Calu3 (cell line): ENCODE measurements around the gene SMIM30. TPM values are rescaled to one million over a fixed set of nuclear protein-coding genes. Genes with fewer than 3 reads are reported as not detected.

ENCODE experiments used
- BruUV-seq: library from RNA; stranded (reverse); fragments of 400-500 nt; replicated peaks from 2 replicates; lab custom pipeline; 2021; lab: Mats Ljungman, UMichigan
- CTCF ChIA-PET: fragments of 300-600 bp; sonication (Branson Sonifier 250); formaldehyde crosslinking; loops from one replicate; lab custom pipeline; 2022; ENCODE audit warnings: antibody characterized with exemption; lab: Charles Lee
- DNase-seq: peaks from one replicate; pipeline ENCODE4 v3.0.0; 2022
- H3K27ac Mint-ChIP-seq: one replicate; pipeline ENCODE4 v1.8.0; 2022; ENCODE audit warnings: mixed read lengths; ENCODE audit not compliant: unreplicated experiment
- H3K27me3 Mint-ChIP-seq: one replicate; pipeline ENCODE4 v1.8.0; 2022; ENCODE audit warnings: mixed read lengths; ENCODE audit not compliant: unreplicated experiment
- H3K36me3 Mint-ChIP-seq: one replicate; pipeline ENCODE4 v1.8.0; 2022; ENCODE audit warnings: mild to moderate bottlenecking, moderate library complexity, mixed read lengths; ENCODE audit not compliant: insufficient read depth, unreplicated experiment
- H3K4me1 Mint-ChIP-seq: one replicate; pipeline ENCODE4 v1.8.0; 2022; ENCODE audit warnings: mild to moderate bottlenecking, low read depth, mixed read lengths; ENCODE audit not compliant: unreplicated experiment
- H3K4me3 Mint-ChIP-seq: one replicate; pipeline ENCODE4 v1.8.0; 2022; ENCODE audit warnings: mild to moderate bottlenecking, low read depth, moderate library complexity, mixed read lengths; ENCODE audit not compliant: unreplicated experiment
- H3K9me3 Mint-ChIP-seq: one replicate; pipeline ENCODE4 v1.8.0; 2022; ENCODE audit warnings: low read depth, mixed read lengths; ENCODE audit not compliant: unreplicated experiment
- intact Hi-C: fragments of 100-400 bp; cut with micrococcal nuclease; formaldehyde crosslinking; loops from one replicate; pipeline ENCODE4 v1.10.0; 2022; ENCODE audit not compliant: unreplicated experiment
- total RNA-seq: library from RNA; stranded (reverse); gene quantifications from 2 replicates; pipeline ENCODE4 v1.2.3, GENCODE V29; 2022
- TF ChIP-seq, protein P1 (sequence below): fragments of 200-600 bp; IDR thresholded peaks from one replicate; pipeline ENCODE4 v1.8.0; 2022; ENCODE audit warnings: antibody characterized with exemption; ENCODE audit not compliant: unreplicated experiment

Gene SMIM30
- total RNA-seq, 1 experiment from 2014 or later = 35.9 TPM

DNA sequence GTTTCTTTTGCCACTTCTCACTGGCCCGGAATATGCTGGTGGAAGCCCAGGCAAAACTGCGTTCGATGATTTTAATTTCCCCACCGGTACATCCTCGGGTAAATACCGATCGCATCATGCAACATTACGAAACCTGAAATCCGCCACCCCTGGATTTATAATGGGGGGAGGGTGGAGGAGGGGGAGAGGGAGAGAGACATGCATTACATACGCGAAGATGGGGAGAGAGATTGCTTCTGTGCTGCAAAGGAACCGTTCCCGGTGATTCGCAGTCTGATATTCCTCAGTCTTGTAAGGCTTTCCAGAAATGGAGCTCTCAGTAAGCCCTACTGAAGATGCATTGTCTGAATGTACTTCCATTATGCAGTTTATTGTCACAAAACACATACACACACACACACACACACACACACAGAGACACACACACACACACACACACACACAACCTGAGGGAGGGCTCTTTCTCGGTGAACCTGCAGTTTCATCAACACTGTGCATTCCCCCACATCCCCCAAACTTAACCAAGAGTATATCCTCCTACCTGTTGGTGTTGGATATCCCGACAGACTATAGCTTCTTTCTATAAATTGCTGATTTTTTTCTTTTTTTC is 32.5 kb downstream of the SMIM30 start:
- no peak for DNase-seq
- no TSS peak for BruUV-seq
- H3K27ac Mint-ChIP-seq = no peak overlapping the region
- CTCF ChIA-PET = interaction anchor here (0.6 to 1.2 kb wide), 5 partner anchors 8 to 203 kb away, joined by 3 to 4 read pairs (median 3); no protein-coding TSS in a partner anchor
- H3K9me3 Mint-ChIP-seq = no peaks in the 10 kb centered on the region
- peak overlapping the region; percentile 64 for H3K4me3 Mint-ChIP-seq
- TF ChIP-seq, protein P1, sequence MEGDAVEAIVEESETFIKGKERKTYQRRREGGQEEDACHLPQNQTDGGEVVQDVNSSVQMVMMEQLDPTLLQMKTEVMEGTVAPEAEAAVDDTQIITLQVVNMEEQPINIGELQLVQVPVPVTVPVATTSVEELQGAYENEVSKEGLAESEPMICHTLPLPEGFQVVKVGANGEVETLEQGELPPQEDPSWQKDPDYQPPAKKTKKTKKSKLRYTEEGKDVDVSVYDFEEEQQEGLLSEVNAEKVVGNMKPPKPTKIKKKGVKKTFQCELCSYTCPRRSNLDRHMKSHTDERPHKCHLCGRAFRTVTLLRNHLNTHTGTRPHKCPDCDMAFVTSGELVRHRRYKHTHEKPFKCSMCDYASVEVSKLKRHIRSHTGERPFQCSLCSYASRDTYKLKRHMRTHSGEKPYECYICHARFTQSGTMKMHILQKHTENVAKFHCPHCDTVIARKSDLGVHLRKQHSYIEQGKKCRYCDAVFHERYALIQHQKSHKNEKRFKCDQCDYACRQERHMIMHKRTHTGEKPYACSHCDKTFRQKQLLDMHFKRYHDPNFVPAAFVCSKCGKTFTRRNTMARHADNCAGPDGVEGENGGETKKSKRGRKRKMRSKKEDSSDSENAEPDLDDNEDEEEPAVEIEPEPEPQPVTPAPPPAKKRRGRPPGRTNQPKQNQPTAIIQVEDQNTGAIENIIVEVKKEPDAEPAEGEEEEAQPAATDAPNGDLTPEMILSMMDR = no peak
- peaks cover 5% of the 10 kb centered on the region for H3K36me3 Mint-ChIP-seq
- intact Hi-C loops = no loop called here
- no peaks in the 10 kb centered on the region for H3K27me3 Mint-ChIP-seq
- no peaks in the 10 kb centered on the region for H3K4me1 Mint-ChIP-seq

DNA sequence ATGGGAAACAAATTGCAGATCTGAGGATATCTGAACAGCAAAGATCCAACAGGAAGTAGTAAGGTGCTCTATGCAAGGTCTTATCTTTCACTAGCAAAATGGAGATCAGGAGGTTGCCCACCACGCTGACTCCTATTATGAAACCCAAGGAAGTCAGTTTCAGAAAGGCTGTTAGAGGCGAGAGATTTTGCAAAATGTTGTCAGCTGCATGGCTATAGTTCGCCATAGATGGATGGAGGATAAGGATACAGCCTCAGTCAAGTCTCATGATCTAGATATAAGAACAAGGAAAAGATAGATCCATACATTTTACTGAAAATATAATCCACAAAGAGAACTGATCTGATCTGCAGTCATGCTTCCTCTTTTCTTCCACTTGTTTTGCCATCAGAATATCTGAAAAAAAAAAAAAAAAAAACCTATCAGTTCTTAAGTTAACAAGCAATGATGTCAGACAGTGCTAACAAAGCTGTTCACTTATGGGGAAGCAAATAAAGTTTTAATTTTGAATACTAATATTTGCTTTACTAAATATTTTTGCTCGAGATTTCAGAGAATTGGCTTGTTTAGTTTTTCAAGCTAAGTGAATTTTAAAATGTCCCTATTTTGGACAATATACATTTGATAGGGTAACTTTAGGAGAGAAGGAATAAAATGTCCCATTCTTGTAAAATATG is 33.7 kb downstream of the SMIM30 start:
- Mint-ChIP-seq H3K27ac (no peak overlapping the region), H3K4me3 (no peak overlapping the region), H3K36me3 (peaks cover 5% of the 10 kb centered on the region), H3K9me3 (no peaks in the 10 kb centered on the region), H3K27me3 (no peaks in the 10 kb centered on the region), H3K4me1 (no peaks in the 10 kb centered on the region)
- TF ChIP-seq, protein P1 = no peak
- CTCF ChIA-PET = no interaction called here
- intact Hi-C loops = no loop called here
- BruUV-seq = no TSS peak
- DNase-seq = no peak

DNA sequence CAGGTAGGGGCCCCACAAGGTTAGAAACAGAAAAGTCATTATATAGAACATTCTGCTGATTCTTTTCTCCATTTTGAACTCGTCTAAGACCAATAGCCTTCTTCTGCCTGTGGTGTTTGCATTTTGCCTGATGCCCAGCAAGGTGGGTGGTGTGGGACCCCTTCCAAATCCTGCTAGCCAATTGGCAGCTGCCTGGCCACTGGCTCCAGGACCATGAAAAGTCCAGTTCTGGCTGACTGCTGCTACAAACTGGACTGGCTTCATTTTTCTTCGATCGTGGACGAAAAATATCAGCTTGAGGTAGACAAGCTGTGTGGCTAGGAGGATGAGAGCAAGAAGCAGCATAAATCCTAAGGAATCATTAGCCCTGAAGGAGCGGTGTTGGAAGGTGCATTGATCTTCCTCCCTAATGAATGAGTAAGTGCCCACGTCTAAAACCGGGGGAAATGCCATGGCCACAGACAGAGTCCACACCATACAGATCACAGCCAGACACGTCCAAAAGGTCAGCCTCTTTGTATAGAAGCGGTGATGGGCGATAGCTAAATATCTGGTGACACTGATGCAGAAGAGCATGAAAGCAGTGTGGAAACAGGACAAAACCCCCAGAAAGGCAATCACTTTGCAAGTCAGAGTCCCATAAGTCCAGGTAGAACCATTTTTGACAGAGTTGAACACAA is 34.4 kb downstream of the SMIM30 start:
- TF ChIP-seq, protein P1 = no peak
- no TSS peak for BruUV-seq
- Mint-ChIP-seq H3K27me3 (no peaks in the 10 kb centered on the region), H3K4me1 (no peaks in the 10 kb centered on the region), H3K36me3 (peaks cover 5% of the 10 kb centered on the region), H3K4me3 (no peak overlapping the region), H3K9me3 (no peaks in the 10 kb centered on the region), H3K27ac (no peak overlapping the region)
- no peak for DNase-seq
- intact Hi-C loops = no loop called here
- CTCF ChIA-PET = no interaction called here

DNA sequence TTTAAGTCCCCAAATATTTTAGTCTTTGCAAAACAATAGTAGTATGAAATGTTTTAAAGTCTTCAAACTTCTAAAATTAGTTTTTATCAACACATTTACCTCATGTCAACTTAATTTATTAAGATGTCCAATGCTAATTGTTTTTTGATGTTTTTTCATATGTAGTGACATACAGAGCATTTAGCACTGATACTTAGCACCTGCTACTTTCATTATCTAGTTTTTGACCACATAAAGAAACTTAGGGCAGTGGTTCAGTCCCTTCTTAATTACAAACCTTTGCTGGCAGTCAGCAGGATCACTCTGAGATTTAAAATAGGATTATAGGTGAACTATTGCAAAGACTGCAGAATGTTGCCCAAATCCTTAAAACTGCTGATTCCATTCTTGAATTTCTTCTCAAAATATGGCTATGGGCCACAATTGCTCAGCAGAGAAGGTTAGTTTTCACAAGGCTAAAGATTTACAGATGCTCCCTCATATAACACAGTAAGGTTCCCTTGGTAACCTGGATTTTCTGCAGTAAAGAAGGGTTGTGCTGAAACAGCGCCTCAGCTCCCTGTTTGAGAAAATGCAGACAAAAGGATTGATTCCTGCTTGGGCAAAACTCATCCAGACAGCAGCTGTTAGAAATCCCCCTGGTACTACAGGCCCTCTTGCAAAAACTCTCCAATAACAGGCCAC is 35.1 kb downstream of the SMIM30 start:
- intact Hi-C loops = no loop called here
- no TSS peak for BruUV-seq
- CTCF ChIA-PET = no interaction called here

More for the DNA sequence above, 35.1 kb downstream of the SMIM30 start:
- no peak for DNase-seq
- Mint-ChIP-seq H3K9me3 (no peaks in the 10 kb centered on the region), H3K27ac (no peak overlapping the region), H3K4me3 (no peak overlapping the region), H3K27me3 (no peaks in the 10 kb centered on the region), H3K4me1 (no peaks in the 10 kb centered on the region), H3K36me3 (peaks cover 5% of the 10 kb centered on the region)
- TF ChIP-seq, protein P1 = no peak
